AG04449 (cell line): ENCODE results near the gene ARHGAP4.
A peak's percentile ranks its signal among the peaks of the same experiment; 100 is the strongest.

ENCODE experiments used
- CTCF ChIA-PET: fragments of 350-600 bp; formaldehyde crosslinking; extraction: SDS; loops from one replicate; lab custom pipeline; 2021; ENCODE audit warnings: antibody characterized with exemption; lab: Yijun Ruan, JAX
- POLR2A ChIA-PET: fragments of 400-600, 350-600 bp; formaldehyde crosslinking; extraction: SDS; loops from one replicate; lab custom pipeline; 2020; ENCODE audit warnings: antibody characterized with exemption, inconsistent platforms; lab: Yijun Ruan, JAX
- DNase-seq: peaks from one replicate; pipeline ENCODE4 v3.0.0-alpha.2; 2010; ENCODE audit warnings: low read depth, low spot score
- H3K4me3 ChIP-seq: 2 replicates; pipeline ENCODE4 v1.5.1; 2011; ENCODE audit warnings: low read depth, mild to moderate bottlenecking, control low read depth, low read length
- CTCF ChIP-seq: IDR thresholded peaks from one replicate; pipeline ENCODE4 v1.5.1; 2011; ENCODE audit warnings: mild to moderate bottlenecking, moderate library complexity, low read length, control low read depth, inconsistent platforms; ENCODE audit not compliant: insufficient read depth; ENCODE audit errors: missing control alignments

ARHGAP4 gene

GRCh38 chrX:153935326-153935851 is 9.3 kb upstream of the ARHGAP4 start:
- DNase-seq = no peak
- ChIA-PET CTCF (interaction anchor here (0.8 to 4.8 kb wide), 4 partner anchors 11 to 15 kb away, joined by 3 to 53 read pairs (median 14); no protein-coding TSS in a partner anchor), POLR2A (interaction anchor here (2.1 kb wide), 1 partner anchor 141 kb away, joined by 8 read pairs; the partner anchor contains the start of genes IDH3G and SSR4)
- no peak for TF ChIP-seq CTCF
- peak overlapping the region; percentile 49 for H3K4me3 ChIP-seq

GRCh38 chrX:153934762-153935325 is 8.8 kb upstream of the ARHGAP4 start, which contains the start of gene NAA10:
NAA10 (minus strand) TSS chrX:153935037; CDS start chrX:153934904, 133 bp downstream.
- H3K4me3 ChIP-seq = peak within 1 kb of the TSS; percentile 68
- no peak for DNase-seq
- ChIA-PET CTCF (interaction anchor here (0.8 to 3.4 kb wide), 4 partner anchors 12 to 174 kb away, joined by 3 to 24 read pairs (median 4); no protein-coding TSS in a partner anchor), POLR2A (interaction anchor here (2.1 kb wide), 1 partner anchor 140 kb away, joined by 8 read pairs; the partner anchor contains the start of genes IDH3G and SSR4)
- TF ChIP-seq CTCF = no peak

- DNase-seq = no peak
- peak overlapping the region; percentile 68 for H3K4me3 ChIP-seq
- ChIA-PET POLR2A (interaction anchor here (0.8 to 2.1 kb wide), 3 partner anchors 9 to 140 kb away, joined by 3 to 8 read pairs (median 3); partner anchors contain the start of genes IDH3G and SSR4), CTCF (interaction anchor here (0.8 to 3.4 kb wide), 4 partner anchors 11 to 174 kb away, joined by 3 to 24 read pairs (median 4); no protein-coding TSS in a partner anchor)
- no peak for TF ChIP-seq CTCF
Observed at GRCh38 chrX:153934148-153934761, 8.2 kb upstream of the ARHGAP4 start.

GRCh38 chrX:153933748-153934147 is 7.7 kb upstream of the ARHGAP4 start:
- TF ChIP-seq CTCF = no peak
- H3K4me3 ChIP-seq = peak overlapping the region; percentile 68
- ChIA-PET CTCF (interaction anchor here (0.8 to 3.4 kb wide), 3 partner anchors 11 to 173 kb away, joined by 3 to 24 read pairs (median 4); no protein-coding TSS in a partner anchor), POLR2A (interaction anchor here (0.8 to 2.1 kb wide), 3 partner anchors 8 to 139 kb away, joined by 3 to 8 read pairs (median 3); partner anchors contain the start of genes IDH3G and SSR4)
- DNase-seq = no peak

GRCh38 chrX:153932220-153932915 is 6.3 kb upstream of the ARHGAP4 start:
- DNase-seq = no peak
- no peak for TF ChIP-seq CTCF
- no peak overlapping the region for H3K4me3 ChIP-seq
- CTCF ChIA-PET = interaction anchor here (0.6 to 3.4 kb wide), 3 partner anchors 14 to 448 kb away, joined by 3 to 24 read pairs (median 6); partner anchors contain the start of gene PLXNB3
- POLR2A ChIA-PET = no interaction called here
